CD4-positive, alpha-beta T cell (primary cell): ENCODE results near the gene MYO1B. TPM values are rescaled to one million over a fixed set of nuclear protein-coding genes. Genes with fewer than 3 reads are reported as not detected.

Source experiments
- ATAC-seq: fragments of 200-7000 bp; cut with Tn5 transposase; one replicate; pipeline ENCODE4 v1.10.0; 2022; ENCODE audit warnings: mild to moderate bottlenecking; ENCODE audit not compliant: poor library complexity
- CTCF ChIA-PET: fragments of 350-600 bp; sonication (Branson Sonifier 250); formaldehyde crosslinking; loops from one replicate; lab custom pipeline; 2021; ENCODE audit warnings: antibody characterized with exemption, inconsistent platforms; lab: Charles Lee
- POLR2A ChIA-PET: fragments of 350-600 bp; sonication (Branson Sonifier 250); formaldehyde crosslinking; loops from one replicate; lab custom pipeline; 2021; ENCODE audit warnings: antibody characterized with exemption, inconsistent platforms; lab: Charles Lee
- DNase-seq, 14 experiments: peaks; one replicate each; pipeline ENCODE4 v3.0.0-alpha.2; 2013 to 2020; ENCODE audit warnings: mixed read lengths in 2 of 14
- H3K27ac ChIP-seq, 2 donors: one replicate each; pipeline versions ENCODE4 v1.5.1 to v1.7.0; 2013; ENCODE audit warnings: low read length in 2 of 2, low read depth in 1 of 2, mild to moderate bottlenecking in 1 of 2
- H3K27me3 ChIP-seq, 2 experiments: 1 replicate in 1 of 2; 2 replicates in 1 of 2; pipeline versions ENCODE4 v1.6.1 to v1.7.0; 2013; ENCODE audit warnings: low read length in 2 of 2, control low read depth in 1 of 2, mild to moderate bottlenecking in 1 of 2, moderate library complexity in 1 of 2; ENCODE audit not compliant: insufficient read depth in 2 of 2, control insufficient read depth in 1 of 2
- H3K36me3 ChIP-seq: one replicate; pipeline ENCODE4 v1.6.1; 2013; ENCODE audit warnings: low read length, control low read depth; ENCODE audit not compliant: insufficient read depth
- H3K4me1 ChIP-seq: one replicate; pipeline ENCODE4 v1.6.1; 2013; ENCODE audit warnings: low read length, control low read depth; ENCODE audit not compliant: insufficient read depth
- H3K4me3 ChIP-seq: one replicate; pipeline ENCODE4 v1.5.1; 2013; ENCODE audit warnings: mild to moderate bottlenecking, low read length, moderate library complexity
- H3K9me3 ChIP-seq, 2 experiments: 1 replicate in 1 of 2; 2 replicates in 1 of 2; pipeline versions ENCODE4 v1.6.1 to v1.7.0; 2013; ENCODE audit warnings: low read length in 2 of 2, mild to moderate bottlenecking in 2 of 2, control low read depth in 1 of 2, moderate library complexity in 1 of 2; ENCODE audit not compliant: control insufficient read depth in 1 of 2, insufficient read depth in 1 of 2
- H3K27ac Mint-ChIP-seq: one replicate; pipeline ENCODE4 v1.8.0; 2020; ENCODE audit warnings: mixed read lengths
- H3K27me3 Mint-ChIP-seq: one replicate; pipeline ENCODE4 v1.8.0; 2021; ENCODE audit warnings: mixed read lengths
- H3K36me3 Mint-ChIP-seq: one replicate; pipeline ENCODE4 v1.8.0; 2021; ENCODE audit warnings: low read depth, mixed read lengths
- H3K4me1 Mint-ChIP-seq: one replicate; pipeline ENCODE4 v1.8.0; 2021; ENCODE audit warnings: low read depth, mixed read lengths
- H3K4me3 Mint-ChIP-seq: one replicate; pipeline ENCODE4 v1.8.0; 2020; ENCODE audit warnings: mild to moderate bottlenecking, mixed read lengths
- H3K9me3 Mint-ChIP-seq: one replicate; pipeline ENCODE4 v1.8.0; 2020; ENCODE audit warnings: mixed read lengths
- CTCF ChIP-seq: fragments of 200-600 bp; IDR thresholded peaks from one replicate; pipeline ENCODE4 v1.8.0; 2022; ENCODE audit warnings: antibody characterized with exemption, mild to moderate bottlenecking
- intact Hi-C, 2 experiments: fragments of 100-400 bp; cut with DNase I in 1 of 2; cut with micrococcal nuclease in 1 of 2; formaldehyde crosslinking; loops; one replicate each; pipeline versions ENCODE4 v1.15.1 to v1.9.0; 2023 to 2025; cut with DNase I, micrococcal nuclease
- total RNA-seq, 174 experiments: library from RNA in 2 of 174; stranded (reverse) in 2 of 174; gene quantifications; one replicate each; pipeline ENCODE4 v1.2.3 and lab custom pipeline; 2021 to 2026

MYO1B gene
- total RNA-seq, 2 experiments from 2014 or later, result 0.98 to 1.3 TPM

GRCh38 chr2:191363267-191363666 is 118.1 kb downstream of the MYO1B start:
- H3K27ac Mint-ChIP-seq, result no peak overlapping the region
- no peak for ATAC-seq
- Histone ChIP-seq H3K4me3 (no peak overlapping the region), H3K27me3 (no peaks in the 10 kb centered on the region), H3K4me1 (no peaks in the 10 kb centered on the region), H3K27ac (no peak overlapping the region), H3K9me3 (no peaks in the 10 kb centered on the region), H3K36me3 (no peaks in the 10 kb centered on the region)
- no peak for DNase-seq
- no peak for TF ChIP-seq CTCF
- ChIA-PET CTCF (no interaction called here), POLR2A (no interaction called here)
- H3K36me3 Mint-ChIP-seq, result no peaks in the 10 kb centered on the region
- intact Hi-C loops, result no loop called here
- no peaks in the 10 kb centered on the region for H3K9me3 Mint-ChIP-seq
- peaks cover 5% of the 10 kb centered on the region for H3K27me3 Mint-ChIP-seq
- H3K4me3 Mint-ChIP-seq, result no peak overlapping the region
- H3K4me1 Mint-ChIP-seq, result no peaks in the 10 kb centered on the region

- Mint-ChIP-seq H3K27ac (no peak overlapping the region), H3K4me3 (no peak overlapping the region), H3K27me3 (no peaks in the 10 kb centered on the region), H3K36me3 (no peaks in the 10 kb centered on the region), H3K4me1 (no peaks in the 10 kb centered on the region), H3K9me3 (no peaks in the 10 kb centered on the region)
- Histone ChIP-seq H3K9me3 (no peaks in the 10 kb centered on the region), H3K36me3 (no peaks in the 10 kb centered on the region), H3K4me3 (no peak overlapping the region), H3K4me1 (no peaks in the 10 kb centered on the region), H3K27ac (no peak overlapping the region), H3K27me3 (no peaks in the 10 kb centered on the region)
- no peak for TF ChIP-seq CTCF
- ATAC-seq (no peak), DNase-seq (no peak)
- POLR2A ChIA-PET, result no interaction called here
- intact Hi-C loops, result no loop called here
- CTCF ChIA-PET, result no interaction called here
Observed at GRCh38 chr2:191365089-191365488, 119.9 kb downstream of the MYO1B start.

- ATAC-seq (no peak), DNase-seq (no peak)
- no peak overlapping the region for H3K4me3 Mint-ChIP-seq
- no peaks in the 10 kb centered on the region for H3K36me3 ChIP-seq
- no peaks in the 10 kb centered on the region for H3K9me3 ChIP-seq
- ChIA-PET CTCF (interaction anchor here (0.7 kb wide), 1 partner anchor 11 kb away, joined by 3 read pairs; no protein-coding TSS in a partner anchor), POLR2A (interaction anchor here (0.6 kb wide), 1 partner anchor 270 kb away, joined by 3 read pairs; no protein-coding TSS in a partner anchor)
- H3K4me1 Mint-ChIP-seq, result no peaks in the 10 kb centered on the region
- H3K27me3 Mint-ChIP-seq, result no peaks in the 10 kb centered on the region
- no peak overlapping the region for H3K4me3 ChIP-seq
- intact Hi-C loops, result no loop called here
- H3K4me1 ChIP-seq, result no peaks in the 10 kb centered on the region
- H3K27ac Mint-ChIP-seq, result no peak overlapping the region
- no peak for TF ChIP-seq CTCF
- H3K27ac ChIP-seq, result no peak overlapping the region
- no peaks in the 10 kb centered on the region for H3K27me3 ChIP-seq
- H3K9me3 Mint-ChIP-seq, result no peaks in the 10 kb centered on the region
- no peaks in the 10 kb centered on the region for H3K36me3 Mint-ChIP-seq
Observed at GRCh38 chr2:191366199-191366598, 121.0 kb downstream of the MYO1B start.
